ENCODE results near the gene EXD3. TPM values are rescaled to one million over a fixed set of nuclear protein-coding genes. Genes with fewer than 3 reads are reported as not detected.
"Not testable (repeated sequence)": the region's sequence is repeated elsewhere in the genome, so short reads cannot be mapped to it uniquely, and the experiment has no call there.

The EXD3 gene
- total and polyA plus RNA-seq, 2 donors: 3.4 to 16.8 TPM

DNA sequence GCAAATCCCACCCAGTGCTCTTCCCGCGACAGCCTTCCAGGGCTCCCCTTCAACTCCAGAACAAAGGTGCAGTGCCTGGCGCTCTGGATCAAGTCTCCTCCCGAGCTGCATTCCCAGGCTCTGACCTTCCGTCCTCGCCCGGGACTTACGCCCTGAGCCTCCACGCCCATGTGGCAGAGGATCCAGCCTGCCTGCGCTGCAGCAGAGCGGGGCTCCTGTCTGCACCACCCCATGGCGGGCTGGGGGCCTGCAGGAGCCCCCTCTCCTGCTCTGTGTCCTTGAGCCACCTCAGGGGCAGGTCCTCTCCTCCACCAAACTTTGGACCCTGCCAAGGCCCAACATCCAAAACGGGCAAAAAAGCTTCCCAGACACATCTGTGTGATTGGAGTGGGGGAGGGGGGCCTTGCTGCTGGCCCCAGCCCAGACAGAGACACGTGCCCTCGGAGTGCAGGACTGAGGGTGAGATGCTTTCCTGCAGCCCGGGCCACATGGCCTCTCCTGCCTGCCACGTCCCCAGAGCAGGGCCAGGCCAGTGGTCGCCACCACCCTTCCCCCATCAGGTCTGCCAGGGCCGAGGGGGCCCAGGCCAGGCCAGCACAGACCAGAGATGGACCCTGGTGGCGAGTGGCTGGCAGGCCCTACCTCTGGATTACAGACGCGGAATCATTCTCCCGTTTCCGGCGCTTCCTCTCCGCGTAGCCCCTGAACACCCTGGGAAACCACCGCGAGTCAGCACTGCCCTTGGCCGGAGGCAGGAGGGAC lies 31.8 kb upstream of the EXD3 start:
- peaks cover 0 to 12% of the 10 kb centered on the region in 2 donors for H3K27me3 ChIP-seq (ENCODE audit: control insufficient read depth in 2 of 2, insufficient read depth in 1 of 2, low read length in 1 of 2)
- peaks cover 24 to 45% of the 10 kb centered on the region in 2 donors for H3K4me1 ChIP-seq (ENCODE audit: control insufficient read depth in 2 of 2, insufficient read depth in 2 of 2, low read length in 2 of 2)
- H3K4me3 ChIP-seq (ENCODE audit: low read length in 2 of 2): peak overlapping the region; percentile 46 to 48
- peaks cover 1 to 31% of the 10 kb centered on the region in 2 donors for H3K9me3 ChIP-seq (ENCODE audit: control insufficient read depth in 2 of 2, insufficient read depth in 1 of 2, low read length in 1 of 2)
- H3K36me3 ChIP-seq (ENCODE audit: control insufficient read depth in 2 of 2, insufficient read depth in 2 of 2, low read length in 1 of 2): peaks cover 16 to 18% of the 10 kb centered on the region in 2 donors
- peak overlapping the region; percentile 60 to 69 for H3K27ac ChIP-seq (ENCODE audit: low read depth in 1 of 2, low read length in 1 of 2)
- 85% methylated on average over 30 of the region's 30 CpGs for WGBS
- no peak for DNase-seq (ENCODE audit: low read depth in 6 of 9, low spot score in 9 of 9)

DNA sequence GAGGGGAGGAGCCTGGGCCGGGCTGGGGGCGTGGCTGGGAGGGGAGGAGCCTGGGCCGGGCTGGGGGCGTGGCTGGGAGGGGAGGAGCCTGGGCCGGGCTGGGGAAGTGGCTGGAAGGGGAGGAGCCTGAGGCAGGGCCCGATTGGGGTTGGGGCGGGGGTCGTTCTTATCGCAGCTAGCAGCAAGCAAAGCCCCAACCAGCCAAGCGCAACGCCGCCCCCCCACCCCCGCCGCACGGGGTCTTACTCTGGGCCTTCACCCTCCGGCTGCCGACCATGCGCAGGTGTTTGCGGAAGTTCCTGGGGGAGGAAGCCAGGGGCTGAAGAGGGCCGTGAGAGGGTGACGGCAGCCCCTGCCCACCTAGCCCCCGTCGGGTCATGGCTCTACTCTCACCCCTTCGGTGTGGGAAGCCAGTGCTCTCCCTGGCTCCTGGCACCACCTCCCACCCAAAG lies 31.2 kb upstream of the EXD3 start:
- Histone ChIP-seq H3K27ac (ENCODE audit: low read depth in 1 of 2, low read length in 1 of 2) (peak overlapping the region; percentile 60 to 69), H3K9me3 (ENCODE audit: control insufficient read depth in 2 of 2, insufficient read depth in 1 of 2, low read length in 1 of 2) (peaks cover 1 to 28% of the 10 kb centered on the region in 2 donors), H3K4me3 (ENCODE audit: low read length in 2 of 2) (peak overlapping the region; percentile 46 to 48), H3K4me1 (ENCODE audit: control insufficient read depth in 2 of 2, insufficient read depth in 2 of 2, low read length in 2 of 2) (peaks cover 19 to 40% of the 10 kb centered on the region in 2 donors), H3K27me3 (ENCODE audit: control insufficient read depth in 2 of 2, insufficient read depth in 1 of 2, low read length in 1 of 2) (peaks cover 0 to 12% of the 10 kb centered on the region in 2 donors), H3K36me3 (ENCODE audit: control insufficient read depth in 2 of 2, insufficient read depth in 2 of 2, low read length in 1 of 2) (peaks cover 17 to 24% of the 10 kb centered on the region in 2 donors)
- peak in 2 of 9 donors; percentile 44 to 65 for DNase-seq (ENCODE audit: low read depth in 6 of 9, low spot score in 9 of 9)
- 3% methylated on average over 22 of the region's 24 CpGs for WGBS

DNA sequence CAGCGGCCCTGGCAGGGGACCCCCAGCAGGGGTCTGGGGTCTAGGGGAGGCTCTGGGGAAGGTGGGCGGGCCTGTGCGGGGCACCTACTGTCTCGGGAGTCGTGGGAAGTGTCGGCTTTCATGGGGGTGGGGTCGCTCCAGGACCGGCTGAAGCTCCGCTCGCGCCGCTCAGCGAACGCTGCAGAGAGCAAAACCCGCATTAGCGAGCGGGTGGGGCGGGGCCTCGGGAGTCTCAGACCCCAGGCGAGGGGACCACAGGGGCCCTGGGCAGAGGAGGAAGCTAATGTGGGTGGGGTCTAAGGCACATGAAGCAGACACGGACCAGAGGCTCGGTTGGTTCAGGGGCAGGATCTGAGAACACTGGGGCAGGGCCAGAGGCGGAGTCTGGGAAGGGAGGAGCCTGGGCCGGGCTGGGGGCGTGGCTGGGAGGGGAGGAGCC lies 30.7 kb upstream of the EXD3 start:
- WGBS: 35% methylated on average over 25 of the region's 25 CpGs
- peaks cover 19 to 40% of the 10 kb centered on the region in 2 donors for H3K4me1 ChIP-seq (ENCODE audit: control insufficient read depth in 2 of 2, insufficient read depth in 2 of 2, low read length in 2 of 2)
- peaks cover 1 to 28% of the 10 kb centered on the region in 2 donors for H3K9me3 ChIP-seq (ENCODE audit: control insufficient read depth in 2 of 2, insufficient read depth in 1 of 2, low read length in 1 of 2)
- peaks cover 20 to 25% of the 10 kb centered on the region in 2 donors for H3K36me3 ChIP-seq (ENCODE audit: control insufficient read depth in 2 of 2, insufficient read depth in 2 of 2, low read length in 1 of 2)
- H3K27me3 ChIP-seq (ENCODE audit: control insufficient read depth in 2 of 2, insufficient read depth in 1 of 2, low read length in 1 of 2): peaks cover 0 to 11% of the 10 kb centered on the region in 2 donors
- peak overlapping the region in 1 of 2 donors; percentile 16 for H3K4me3 ChIP-seq (ENCODE audit: low read length in 2 of 2)
- DNase-seq (ENCODE audit: low read depth in 6 of 9, low spot score in 9 of 9): peak in 3 of 9 donors; percentile 57 to 75 (median 67)
- no peak overlapping the region for H3K27ac ChIP-seq (ENCODE audit: low read depth in 1 of 2, low read length in 1 of 2)

DNA sequence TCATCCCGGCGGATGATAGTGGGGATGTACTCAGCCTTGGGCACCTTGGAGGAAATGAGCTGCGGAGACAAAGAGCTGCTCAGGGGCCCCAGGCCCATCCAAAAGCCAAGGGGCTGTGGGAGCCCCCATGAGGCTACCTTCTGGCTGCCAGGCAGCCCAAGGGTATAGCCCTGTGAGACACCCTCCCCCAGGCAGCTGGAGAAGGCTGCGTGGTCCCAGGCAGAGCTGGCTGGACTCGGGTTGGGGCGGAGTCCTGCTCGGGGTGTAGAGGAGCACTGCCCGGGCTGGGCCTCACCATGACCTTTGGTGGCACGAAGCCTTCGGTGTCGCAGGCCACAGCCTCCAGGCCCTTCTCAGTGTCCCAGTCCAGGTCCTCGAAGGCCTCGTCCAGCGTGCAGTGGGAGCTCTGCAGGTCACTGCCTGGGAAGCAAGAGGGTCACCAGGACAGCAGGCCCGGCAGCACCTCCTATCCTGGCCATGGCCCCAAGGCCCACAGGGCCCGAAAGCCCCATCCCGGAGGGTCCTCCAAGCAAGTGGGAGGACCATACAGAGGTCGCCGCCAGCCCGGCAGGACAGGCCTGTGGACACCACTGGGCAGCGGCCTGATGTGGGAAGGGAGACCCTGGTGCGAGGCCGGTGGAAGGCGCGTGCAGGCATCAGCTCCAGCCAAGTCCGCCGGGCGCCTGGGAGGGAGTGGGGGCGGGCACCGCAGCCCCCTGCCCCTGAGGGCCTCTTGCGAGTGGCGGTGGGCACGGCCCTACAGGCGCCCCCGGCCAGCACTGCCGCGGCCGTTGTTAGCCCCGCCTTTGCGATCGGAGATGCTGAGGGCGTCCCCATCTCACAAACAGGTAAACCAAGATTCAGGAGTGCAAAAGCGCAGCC lies 30.0 kb upstream of the EXD3 start:
- peaks cover 12 to 34% of the 10 kb centered on the region in 2 donors for H3K4me1 ChIP-seq (ENCODE audit: control insufficient read depth in 2 of 2, insufficient read depth in 2 of 2, low read length in 2 of 2)
- H3K27me3 ChIP-seq (ENCODE audit: control insufficient read depth in 2 of 2, insufficient read depth in 1 of 2, low read length in 1 of 2): peaks cover 0 to 7% of the 10 kb centered on the region in 2 donors
- 92% methylated on average over 43 of the region's 43 CpGs for WGBS
- H3K36me3 ChIP-seq (ENCODE audit: control insufficient read depth in 2 of 2, insufficient read depth in 2 of 2, low read length in 1 of 2): peaks cover 20 to 25% of the 10 kb centered on the region in 2 donors
- H3K9me3 ChIP-seq (ENCODE audit: control insufficient read depth in 2 of 2, insufficient read depth in 1 of 2, low read length in 1 of 2): peaks cover 1 to 28% of the 10 kb centered on the region in 2 donors
- DNase-seq (ENCODE audit: low read depth in 6 of 9, low spot score in 9 of 9): no peak
- no peak overlapping the region for H3K27ac ChIP-seq (ENCODE audit: low read depth in 1 of 2, low read length in 1 of 2)
- H3K4me3 ChIP-seq (ENCODE audit: low read length in 2 of 2): peak overlapping the region in 1 of 2 donors; percentile 16

DNA sequence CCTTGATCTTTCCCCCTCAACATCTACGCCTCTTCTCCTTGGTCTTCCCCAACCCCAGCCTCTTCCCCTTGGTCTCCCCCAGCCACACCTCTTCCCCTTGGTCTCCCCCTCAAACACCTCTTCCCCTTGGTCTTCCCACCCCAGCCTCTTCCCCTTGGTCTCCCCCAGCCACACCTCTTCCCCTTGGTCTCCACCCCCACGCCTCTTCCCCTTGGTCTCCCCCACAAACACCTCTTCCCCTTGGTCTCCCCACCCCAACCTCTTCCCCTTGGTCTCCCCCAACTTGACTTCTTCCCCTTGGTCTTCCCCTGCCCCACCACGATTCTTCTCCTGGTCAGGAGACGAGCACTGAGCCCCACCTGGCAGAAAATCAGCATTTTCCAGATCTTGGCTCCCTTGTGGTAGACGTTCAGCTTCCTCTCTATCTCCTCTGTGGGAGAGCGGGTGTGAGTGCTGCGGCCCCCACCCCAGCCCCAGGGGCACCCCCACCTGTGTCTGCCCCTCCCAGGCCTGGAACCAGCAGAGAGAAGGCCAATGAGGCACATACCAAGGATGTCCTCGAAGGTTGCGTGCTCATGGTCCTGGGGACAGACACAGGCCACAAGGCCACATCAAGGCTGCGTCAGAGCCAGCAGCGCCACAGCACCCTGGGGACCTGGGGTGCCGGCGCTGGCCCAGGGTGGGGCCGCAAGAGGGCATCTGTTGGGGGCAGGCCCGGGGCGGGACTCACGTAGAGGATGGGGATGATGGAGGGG lies 29.2 kb upstream of the EXD3 start:
- peaks cover 0 to 8% of the 10 kb centered on the region in 2 donors for H3K27me3 ChIP-seq (ENCODE audit: control insufficient read depth in 2 of 2, insufficient read depth in 1 of 2, low read length in 1 of 2)
- H3K4me1 ChIP-seq (ENCODE audit: control insufficient read depth in 2 of 2, insufficient read depth in 2 of 2, low read length in 2 of 2): peaks cover 12 to 29% of the 10 kb centered on the region in 2 donors
- peaks cover 17 to 19% of the 10 kb centered on the region in 2 donors for H3K36me3 ChIP-seq (ENCODE audit: control insufficient read depth in 2 of 2, insufficient read depth in 2 of 2, low read length in 1 of 2)
- H3K4me3 ChIP-seq (ENCODE audit: low read length in 2 of 2): no peak overlapping the region
- no peak overlapping the region for H3K27ac ChIP-seq (ENCODE audit: low read depth in 1 of 2, low read length in 1 of 2)
- peaks cover 1 to 28% of the 10 kb centered on the region in 2 donors for H3K9me3 ChIP-seq (ENCODE audit: control insufficient read depth in 2 of 2, insufficient read depth in 1 of 2, low read length in 1 of 2)
- no peak for DNase-seq (ENCODE audit: low read depth in 6 of 9, low spot score in 9 of 9)
- 82% methylated on average over 17 of the region's 17 CpGs for WGBS

DNA sequence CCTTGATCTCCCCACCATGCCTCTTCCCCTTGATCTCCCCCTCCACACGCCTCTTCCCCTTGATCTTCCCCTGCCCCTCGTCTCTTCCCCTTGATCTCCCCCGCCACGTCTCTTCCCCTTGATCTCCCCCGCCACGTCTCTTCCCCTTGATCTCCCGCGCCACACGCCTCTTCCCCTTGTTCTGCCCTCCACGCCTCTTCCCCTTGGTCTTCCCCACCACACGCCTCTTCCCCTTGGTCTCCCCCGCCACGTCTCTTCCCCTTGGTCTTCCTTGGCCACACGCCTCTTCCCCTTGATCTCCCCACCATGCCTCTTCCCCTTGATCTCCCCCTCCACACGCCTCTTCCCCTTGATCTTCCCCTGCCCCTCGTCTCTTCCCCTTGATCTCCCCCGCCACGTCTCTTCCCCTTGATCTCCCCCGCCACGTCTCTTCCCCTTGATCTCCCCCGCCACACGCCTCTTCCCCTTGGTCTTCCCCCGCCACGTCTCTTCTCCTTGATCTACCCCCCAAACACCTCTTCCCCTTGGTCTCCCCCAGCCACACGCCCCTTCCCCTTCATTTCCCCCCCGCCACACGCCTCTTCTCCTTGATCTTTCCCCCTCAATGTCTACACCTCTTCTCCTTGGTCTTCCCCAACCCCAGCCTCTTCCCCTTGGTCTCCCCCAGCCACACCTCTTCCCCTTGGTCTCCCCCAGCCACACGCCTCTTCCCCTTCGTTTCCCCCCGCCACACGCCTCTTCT lies 28.5 kb upstream of the EXD3 start:
- H3K27ac ChIP-seq (ENCODE audit: low read depth in 1 of 2, low read length in 1 of 2); H3K4me3 ChIP-seq (ENCODE audit: low read length in 2 of 2); DNase-seq (ENCODE audit: low read depth in 6 of 9, low spot score in 9 of 9): not testable (repeated sequence)
- 43% methylated on average over 22 of the region's 31 CpGs for WGBS
- Histone ChIP-seq H3K9me3 (ENCODE audit: control insufficient read depth in 2 of 2, insufficient read depth in 1 of 2, low read length in 1 of 2) (peaks cover 1 to 28% of the 10 kb centered on the region in 2 donors), H3K27me3 (ENCODE audit: control insufficient read depth in 2 of 2, insufficient read depth in 1 of 2, low read length in 1 of 2) (peaks cover 0 to 13% of the 10 kb centered on the region in 2 donors), H3K36me3 (ENCODE audit: control insufficient read depth in 2 of 2, insufficient read depth in 2 of 2, low read length in 1 of 2) (peaks cover 14 to 17% of the 10 kb centered on the region in 2 donors), H3K4me1 (ENCODE audit: control insufficient read depth in 2 of 2, insufficient read depth in 2 of 2, low read length in 2 of 2) (peaks cover 12 to 24% of the 10 kb centered on the region in 2 donors)

DNA sequence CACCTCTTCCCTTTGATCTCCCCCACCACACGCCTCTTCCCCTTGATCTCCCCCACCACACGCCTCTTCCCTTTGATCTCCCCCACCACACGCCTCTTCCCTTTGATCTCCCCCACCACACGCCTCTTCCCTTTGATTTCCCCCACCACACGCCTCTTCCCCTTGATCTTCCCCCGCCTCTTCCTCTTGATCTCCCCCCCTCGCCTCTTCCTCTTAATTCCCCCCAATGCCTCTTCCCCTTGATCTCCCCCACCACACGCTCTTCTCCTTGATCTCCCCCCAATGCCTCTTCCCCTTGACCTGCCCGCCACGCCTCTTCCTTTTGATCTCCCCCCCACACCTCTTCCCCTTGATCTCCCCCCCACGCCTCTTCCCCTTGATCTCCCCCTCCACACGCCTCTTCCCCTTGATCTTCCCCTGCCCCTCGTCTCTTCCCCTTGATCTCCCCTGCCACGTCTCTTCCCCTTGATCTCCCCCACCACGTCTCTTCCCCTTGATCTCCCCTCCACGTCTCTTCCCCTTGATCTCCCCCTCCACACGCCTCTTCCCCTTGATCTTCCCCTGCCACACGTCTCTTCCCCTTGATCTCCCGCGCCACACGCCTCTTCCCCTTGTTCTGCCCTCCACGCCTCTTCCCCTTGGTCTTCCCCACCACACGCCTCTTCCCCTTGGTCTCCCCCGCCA lies 27.7 kb upstream of the EXD3 start:
- Histone ChIP-seq H3K27ac (ENCODE audit: low read depth in 1 of 2, low read length in 1 of 2) (peak overlapping the region in 1 of 2 donors; percentile 50), H3K9me3 (ENCODE audit: control insufficient read depth in 2 of 2, insufficient read depth in 1 of 2, low read length in 1 of 2) (peaks cover 1 to 28% of the 10 kb centered on the region in 2 donors), H3K27me3 (ENCODE audit: control insufficient read depth in 2 of 2, insufficient read depth in 1 of 2, low read length in 1 of 2) (peaks cover 0 to 20% of the 10 kb centered on the region in 2 donors), H3K4me1 (ENCODE audit: control insufficient read depth in 2 of 2, insufficient read depth in 2 of 2, low read length in 2 of 2) (peaks cover 12 to 27% of the 10 kb centered on the region in 2 donors), H3K36me3 (ENCODE audit: control insufficient read depth in 2 of 2, insufficient read depth in 2 of 2, low read length in 1 of 2) (peaks cover 7 to 11% of the 10 kb centered on the region in 2 donors)
- H3K4me3 ChIP-seq (ENCODE audit: low read length in 2 of 2): not testable (repeated sequence)
- DNase-seq (ENCODE audit: low read depth in 6 of 9, low spot score in 9 of 9): peak in 2 of 9 donors; percentile 16 to 47
- 13% methylated on average over 22 of the region's 24 CpGs for WGBS
